ENCODE results near the gene AHNAK.
"Not testable (repeated sequence)": the region's sequence is repeated elsewhere in the genome, so short reads cannot be mapped to it uniquely, and the experiment has no call there.

AHNAK gene

DNA sequence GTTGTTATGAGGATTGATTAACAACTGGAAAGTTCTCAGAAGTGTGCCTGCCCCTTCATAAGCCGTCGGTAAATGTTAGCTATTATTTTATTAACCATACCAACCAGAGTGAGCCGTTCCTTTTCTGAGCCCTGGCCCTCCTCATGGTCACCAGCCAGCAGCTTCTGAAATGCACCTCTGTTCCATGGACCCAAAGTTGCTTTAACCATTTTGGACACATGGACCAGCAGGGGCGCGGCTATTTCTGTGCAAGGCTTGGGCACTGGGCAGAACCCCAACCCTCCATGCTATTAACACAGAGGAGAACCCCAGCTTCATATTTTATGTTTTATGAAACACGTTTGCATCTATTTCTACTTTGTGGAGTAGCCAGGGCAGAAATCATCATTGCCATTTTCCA is 146.3 kb downstream of the AHNAK start:
- DNase-seq = no peak

DNA sequence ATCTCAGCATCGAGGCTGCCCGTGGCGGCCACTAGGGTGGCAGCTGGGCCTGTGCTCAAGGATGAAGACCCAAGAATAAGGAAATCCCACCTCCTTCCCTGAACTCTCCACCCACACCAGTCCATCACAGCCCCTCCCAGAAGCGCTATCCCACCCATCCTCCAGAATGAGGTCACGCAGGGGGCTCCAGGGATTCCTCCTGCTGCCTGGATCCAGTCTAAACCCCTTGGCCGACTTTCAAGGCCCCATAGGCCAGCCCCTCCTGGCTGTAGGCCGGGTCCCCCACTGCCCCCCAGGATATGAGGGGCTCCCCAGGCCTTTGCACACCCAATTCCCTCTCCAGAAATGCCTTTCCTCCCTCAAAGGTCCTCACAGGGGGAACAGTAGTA is 146.7 kb downstream of the AHNAK start:
- DNase-seq = no peak

DNA sequence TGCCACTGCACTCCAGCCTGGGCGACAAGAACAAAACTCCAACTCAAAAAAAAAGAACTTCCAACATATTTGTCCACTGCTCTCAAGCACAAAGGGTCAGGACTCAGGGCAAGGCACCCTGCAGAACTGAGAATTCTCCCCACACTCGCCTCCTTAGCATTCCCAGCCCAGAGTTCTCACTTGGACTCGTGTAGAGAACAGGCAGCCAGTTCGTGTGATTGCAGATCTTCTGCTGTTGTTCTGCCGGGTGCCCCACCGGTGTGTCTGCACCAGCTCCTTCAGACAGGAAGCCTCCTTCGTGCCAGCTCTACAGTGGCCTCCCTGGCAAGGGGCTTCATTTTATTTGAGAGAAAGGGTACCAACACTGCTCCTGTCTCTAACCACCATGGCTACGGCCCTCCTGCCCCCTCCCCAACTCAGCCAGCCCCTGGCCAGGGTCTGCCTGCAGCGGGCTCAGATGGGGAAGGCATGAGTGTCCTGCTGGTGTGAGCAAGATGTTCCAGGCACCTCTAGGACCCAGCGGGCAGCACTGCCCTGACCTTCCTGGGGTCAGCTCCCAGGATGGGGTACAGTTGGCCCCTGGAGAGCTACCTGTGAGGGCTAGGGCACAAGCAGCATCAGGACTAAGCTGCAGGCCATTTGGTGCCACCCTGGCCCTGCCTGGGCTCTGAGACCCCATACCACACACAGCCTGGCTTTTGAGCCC is 147.3 kb downstream of the AHNAK start:
- no peak for DNase-seq

DNA sequence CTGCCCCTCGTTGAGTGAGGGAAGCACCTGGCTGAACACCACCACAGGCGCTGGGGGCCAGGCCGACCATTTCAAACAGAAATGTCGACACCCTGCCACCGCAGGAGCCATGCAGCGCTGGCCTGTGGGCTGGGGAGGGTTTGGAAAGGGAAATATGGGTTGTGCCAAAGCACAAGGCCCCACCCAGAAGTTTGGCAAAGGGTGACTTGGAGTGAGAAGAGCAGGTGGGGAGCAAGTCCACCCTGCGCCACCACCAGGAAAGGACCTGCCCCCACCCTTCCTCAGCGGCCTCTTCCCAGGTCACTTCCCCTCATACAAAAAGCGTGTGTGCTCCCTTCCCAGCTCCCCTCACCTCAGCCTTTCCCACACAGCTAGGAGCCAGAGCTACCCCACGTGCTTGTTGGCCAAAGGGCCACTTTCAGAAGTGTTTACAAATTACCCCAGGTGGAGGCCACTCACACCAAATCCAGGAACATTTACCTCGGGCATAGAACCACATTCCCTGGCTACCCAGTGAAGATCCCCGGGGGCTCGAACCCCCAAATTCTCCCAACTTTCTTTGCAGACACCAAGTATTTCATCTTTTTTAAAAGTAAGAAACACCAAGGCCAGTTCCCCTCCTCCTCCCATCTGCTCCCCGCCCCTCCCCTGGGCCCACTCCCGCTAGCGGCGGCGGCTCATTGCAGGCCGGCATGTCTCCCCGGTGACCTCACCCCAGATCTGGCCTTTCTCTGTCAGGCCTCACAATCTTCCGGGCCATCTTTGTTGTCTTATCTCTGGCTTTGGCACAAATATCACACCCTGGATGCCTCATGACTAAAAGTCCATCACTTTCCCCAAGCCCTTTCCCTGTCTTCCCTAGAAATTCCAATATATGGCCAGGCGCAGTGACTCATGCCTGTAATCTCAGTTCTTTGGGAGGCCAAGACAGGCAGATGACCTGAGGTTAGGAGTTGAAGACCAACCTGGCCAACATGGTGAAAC is 148.3 kb downstream of the AHNAK start:
- no peak for DNase-seq

DNA sequence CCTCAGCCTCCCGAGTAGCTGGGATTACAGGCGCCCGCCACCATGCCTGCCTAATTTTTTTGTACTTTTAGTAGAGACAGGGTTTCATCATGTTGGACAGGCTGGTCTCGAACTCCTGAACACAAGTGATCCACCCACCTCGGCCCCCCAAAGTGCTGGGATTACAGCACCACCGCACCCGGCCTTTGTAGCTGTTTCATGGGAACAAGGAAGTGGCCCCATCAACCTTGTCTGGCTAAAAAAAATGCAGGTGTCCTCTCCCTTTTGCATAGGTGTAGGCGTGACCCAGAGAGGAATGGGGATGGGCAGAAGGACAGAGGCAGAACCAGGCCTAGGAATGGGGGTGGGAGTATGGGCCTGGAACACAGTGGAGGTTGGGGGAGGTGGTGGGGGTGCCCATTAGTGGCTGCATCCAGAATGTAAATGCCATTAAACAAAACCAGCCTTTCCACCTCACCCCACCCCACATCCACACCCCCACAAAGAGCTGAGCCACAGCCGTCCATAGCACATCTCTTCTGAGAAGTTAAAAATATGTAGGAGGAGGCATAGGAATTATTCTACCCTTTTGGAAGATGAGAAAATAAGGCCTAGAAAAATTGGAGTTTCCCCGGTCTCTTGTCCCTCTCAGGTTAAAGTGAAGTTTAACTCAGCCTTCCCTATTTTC is 150.6 kb downstream of the AHNAK start:
- DNase-seq = no peak

DNA sequence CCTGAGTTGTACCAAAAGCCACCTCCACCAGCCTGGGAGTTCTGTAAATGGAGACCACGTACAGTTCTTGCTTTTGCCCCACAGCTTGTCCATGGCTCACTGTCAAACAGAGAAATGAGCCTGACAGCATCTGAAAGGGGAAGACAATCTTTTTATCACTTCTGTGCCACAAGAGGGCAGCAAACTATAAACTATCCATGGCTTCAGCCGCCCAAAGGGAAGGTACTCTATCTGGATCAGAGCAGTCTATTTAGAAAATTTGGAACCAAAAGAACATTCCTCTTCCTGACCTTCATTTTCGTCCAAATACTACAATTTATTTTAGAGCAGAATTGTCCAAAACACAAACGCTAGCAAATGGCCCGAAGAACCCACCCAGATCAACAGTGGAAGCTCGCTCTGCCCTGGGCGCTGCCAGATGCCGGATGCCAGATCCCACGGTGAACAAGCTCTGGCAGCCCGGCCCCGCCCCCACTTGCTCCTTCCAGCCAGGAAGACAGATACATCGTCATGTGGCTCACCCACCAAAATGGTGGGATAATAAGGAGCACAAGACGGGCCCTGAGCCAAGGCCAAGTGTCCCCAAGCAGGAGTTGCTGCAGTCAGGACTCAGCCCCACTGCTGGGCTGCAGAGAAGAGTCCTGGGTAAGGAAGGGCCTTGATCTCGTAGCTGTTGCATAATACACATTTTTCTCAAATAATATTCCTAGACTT is 151.6 kb downstream of the AHNAK start:
- no peak for DNase-seq

DNA sequence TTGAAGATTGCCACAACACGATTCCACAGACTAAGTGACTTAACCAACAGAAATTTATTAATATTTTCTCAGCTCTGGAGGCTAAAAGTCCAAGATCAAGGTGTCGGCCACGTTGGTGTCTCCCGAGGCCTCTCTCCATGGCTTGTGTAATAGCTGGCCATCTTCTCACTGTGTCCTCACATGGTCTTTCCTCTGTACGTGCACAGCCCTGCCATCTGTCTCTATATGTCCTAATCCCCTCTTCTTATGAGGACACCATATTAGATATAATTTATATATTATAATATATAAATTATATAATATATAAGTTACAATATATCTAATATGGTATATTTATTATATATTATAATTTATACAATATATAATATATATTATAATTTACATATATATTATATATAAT is 152.9 kb downstream of the AHNAK start:
- no peak for DNase-seq

DNA sequence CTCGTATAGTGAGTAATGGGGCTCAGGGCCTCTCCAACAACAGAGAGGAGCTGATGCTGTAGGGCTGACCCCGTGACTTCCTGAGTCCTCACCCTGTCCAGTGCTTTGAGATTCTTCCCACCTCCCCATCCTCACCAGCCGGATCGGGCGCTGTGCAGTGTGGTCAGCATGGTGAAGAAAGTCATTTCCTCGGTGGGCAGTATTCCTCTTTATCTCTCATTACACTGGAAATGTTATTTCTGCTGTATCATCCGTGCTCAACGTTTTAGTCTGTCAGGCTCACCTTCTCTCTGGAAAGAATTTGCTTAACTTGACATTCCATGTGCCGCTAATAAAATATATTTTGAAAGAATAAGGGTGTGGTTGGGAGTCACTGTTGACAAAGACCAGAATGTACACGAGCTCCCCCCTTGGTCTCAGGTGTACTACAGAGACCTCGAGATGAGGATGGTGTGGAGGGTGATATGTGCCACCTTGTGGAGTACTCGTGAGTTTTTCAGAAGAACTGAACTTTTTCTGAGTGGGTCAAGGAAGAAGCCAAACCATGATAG is 153.5 kb downstream of the AHNAK start:
- DNase-seq = no peak

DNA sequence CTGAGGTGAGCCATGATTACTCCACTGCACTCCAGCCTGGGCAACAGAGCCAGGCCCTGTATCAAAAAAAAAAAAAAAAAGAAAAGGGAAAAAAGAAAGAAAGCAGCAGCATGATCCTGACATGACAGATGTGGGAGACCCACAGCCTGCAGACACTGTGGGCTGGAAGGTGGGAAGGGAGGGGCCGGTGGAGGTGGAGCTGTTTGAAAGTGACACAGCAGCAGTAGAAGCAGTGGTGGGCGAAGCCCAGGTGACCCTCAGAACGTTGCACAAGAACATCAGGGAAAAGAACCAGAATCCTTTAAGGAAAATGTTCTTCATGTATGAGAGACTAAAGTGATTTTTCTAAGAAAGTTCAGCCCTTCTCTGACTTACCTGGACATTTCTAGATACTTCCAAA is 154.1 kb downstream of the AHNAK start:
- no peak for DNase-seq

DNA sequence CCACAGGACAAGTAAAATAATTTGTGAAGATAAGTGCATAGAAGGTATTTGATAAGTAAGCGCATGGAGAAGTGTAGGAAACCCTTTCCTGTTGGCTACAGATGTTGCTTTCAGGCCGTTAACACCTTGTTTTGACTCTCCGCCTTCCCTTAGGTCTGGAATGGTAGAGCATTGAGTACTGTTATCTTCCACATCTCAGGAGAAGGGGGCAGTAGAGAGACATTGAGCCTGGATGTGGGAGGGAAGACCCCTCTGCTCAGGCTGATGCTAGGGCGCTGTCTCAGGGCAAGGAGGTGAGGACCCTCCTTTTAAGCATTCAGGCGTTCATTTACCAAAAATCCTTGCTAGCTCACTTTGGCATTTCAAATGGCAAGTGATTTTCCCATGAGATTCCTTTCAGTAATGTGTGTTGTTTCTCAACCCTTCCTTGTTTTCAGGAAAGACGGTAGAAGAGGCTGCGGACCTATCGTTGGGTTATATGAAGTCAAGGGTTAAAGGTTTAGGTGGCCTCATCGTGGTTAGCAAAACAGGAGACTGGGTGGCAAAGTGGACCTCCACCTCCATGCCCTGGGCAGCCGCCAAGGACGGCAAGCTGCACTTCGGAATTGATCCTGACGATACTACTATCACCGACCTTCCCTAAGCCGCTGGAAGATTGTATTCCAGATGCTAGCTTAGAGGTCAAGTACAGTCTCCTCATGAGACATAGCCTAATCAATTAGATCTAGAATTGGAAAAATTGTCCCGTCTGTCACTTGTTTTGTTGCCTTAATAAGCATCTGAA is 154.8 kb downstream of the AHNAK start:
- DNase-seq = no peak

DNA sequence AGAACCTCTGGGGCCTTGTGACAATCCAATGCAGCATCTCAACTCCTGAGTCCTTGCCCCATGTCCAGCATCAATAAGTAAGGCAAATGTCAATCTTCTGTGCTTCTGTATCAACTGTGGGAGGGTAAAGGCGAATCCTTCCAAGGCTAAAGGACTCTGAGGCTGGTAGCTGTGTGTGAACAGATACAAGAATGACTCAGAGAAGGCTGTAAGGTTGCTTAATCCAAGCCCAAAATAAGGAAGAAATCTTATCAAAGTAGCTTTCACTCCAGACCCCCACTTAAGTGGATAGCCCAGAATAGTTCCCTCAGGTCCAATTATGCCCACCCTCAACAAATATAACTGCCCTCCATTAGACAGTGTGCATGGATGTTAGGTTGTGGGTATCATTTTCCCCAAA is 155.9 kb downstream of the AHNAK start:
- no peak for DNase-seq

DNA sequence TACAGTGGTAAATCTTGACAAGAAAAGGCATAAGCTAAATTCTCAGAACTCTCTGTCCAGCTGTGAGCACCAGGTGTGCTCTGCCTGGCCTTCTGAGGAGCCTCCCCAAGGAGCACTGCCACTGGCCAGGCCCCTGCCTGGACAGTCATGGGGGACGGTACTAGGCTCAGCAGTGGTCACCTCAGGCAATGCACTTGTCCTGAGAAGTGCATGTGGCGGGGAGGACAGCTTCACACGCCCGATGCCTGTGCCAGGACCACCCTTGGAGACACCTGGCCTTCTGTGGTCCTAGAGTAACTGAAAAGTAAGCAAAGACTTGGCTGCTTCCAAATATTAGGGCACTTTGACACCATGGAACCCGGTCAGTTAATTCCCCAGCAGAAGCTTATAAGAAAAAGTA is 156.4 kb downstream of the AHNAK start:
- no peak for DNase-seq

DNA sequence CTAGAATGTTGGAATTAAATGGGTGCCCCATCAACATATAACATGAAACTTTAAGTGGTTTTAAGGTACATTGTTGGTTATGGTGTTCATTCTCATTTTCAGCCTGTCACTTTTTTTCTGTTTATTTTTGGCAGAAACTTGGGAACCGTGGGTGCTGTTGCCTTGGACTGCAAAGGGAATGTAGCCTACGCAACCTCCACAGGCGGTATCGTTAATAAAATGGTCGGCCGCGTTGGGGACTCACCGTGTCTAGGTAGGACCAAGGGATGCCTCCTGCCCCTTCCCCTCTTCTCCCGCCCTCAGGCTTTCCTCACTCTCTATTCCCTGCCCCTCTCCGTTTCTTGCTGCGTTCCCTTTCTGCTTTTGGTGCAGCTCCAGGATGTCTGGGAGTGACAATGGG is 157.6 kb downstream of the AHNAK start:
- DNase-seq = no peak

DNA sequence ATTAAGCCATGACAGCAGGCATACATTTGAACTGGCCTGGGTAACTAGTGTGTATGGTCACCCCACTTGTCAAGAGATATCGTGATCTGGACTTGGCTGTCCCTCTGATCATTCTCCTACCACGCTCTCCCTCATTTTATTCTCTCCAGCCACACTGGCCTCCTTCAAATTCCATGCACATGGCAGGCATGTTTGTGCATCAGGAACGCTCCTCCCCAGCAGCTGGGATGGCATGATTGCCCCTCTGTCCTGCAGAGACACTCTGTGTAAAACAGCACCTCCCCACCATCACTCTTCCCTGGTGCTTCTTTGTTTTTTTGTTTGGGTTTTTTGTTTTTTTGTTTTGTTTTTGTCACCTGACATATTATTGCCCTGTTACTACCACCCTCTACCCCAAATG is 159.2 kb downstream of the AHNAK start:
- DNase-seq = no peak

DNA sequence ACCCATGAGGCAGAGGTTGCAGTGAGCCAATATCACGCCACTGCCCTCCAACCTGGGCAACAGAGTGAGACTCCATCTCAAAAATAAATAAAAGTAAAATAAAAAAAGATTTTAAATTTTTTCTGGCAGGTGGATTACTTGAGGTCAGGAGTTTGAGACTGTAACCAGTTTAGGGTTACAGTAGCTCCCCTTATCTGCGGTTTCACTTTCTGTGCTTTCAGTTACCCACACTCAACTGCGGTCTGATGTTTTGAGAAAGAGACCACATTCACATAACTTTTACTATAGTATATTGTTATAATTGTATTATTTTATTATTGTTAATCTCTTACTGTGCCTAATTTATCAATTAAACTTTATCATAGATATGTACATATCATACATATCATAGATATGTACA is 160.5 kb downstream of the AHNAK start:
- DNase-seq = not testable (repeated sequence)

DNA sequence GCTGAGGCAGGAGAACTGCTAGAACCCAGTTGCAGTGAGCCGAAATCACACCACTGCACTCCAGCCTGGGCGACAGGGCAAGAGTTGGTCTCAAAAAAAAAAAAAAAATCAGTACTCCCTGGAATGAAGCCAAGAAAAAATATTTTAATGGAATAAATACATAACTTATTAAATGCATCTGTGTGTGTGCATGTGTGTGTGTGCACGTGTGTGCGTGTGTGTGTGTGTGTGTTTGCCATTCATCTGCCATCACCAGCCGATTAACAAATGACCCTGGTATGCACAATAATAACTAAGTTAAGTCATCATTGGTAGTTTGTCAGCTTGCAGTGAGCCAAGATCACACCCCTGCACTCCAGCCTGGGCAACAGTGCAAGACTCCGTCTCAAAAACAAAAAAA is 162.8 kb downstream of the AHNAK start:
- no peak for DNase-seq
